Upper lobe of left lung (tissue), 4 donors: ENCODE data around the gene NRAS.

ENCODE experiments used
- CTCF ChIP-seq, 6 experiments: fragments of 450-650 bp in 4 of 6; fragments of 200-600 bp in 2 of 6; sonication (generic) in 2 of 6; IDR thresholded peaks; one replicate each; pipeline ENCODE4 v1.5.1; 2016 to 2019; ENCODE audit warnings: antibody characterized with exemption in 6 of 6
- POLR2A ChIP-seq, 4 donors: fragments of 450-650 bp; IDR thresholded peaks; one replicate each; pipeline ENCODE4 v1.5.1; 2016 to 2017; ENCODE audit warnings: antibody characterized with exemption in 4 of 4, mild to moderate bottlenecking in 2 of 4
- POLR2AphosphoS5 ChIP-seq, 2 donors: sonication (generic); formaldehyde crosslinking; IDR thresholded peaks; one replicate each; pipeline ENCODE4 v1.5.1; 2017; ENCODE audit warnings: antibody characterized with exemption in 2 of 2

DNA sequence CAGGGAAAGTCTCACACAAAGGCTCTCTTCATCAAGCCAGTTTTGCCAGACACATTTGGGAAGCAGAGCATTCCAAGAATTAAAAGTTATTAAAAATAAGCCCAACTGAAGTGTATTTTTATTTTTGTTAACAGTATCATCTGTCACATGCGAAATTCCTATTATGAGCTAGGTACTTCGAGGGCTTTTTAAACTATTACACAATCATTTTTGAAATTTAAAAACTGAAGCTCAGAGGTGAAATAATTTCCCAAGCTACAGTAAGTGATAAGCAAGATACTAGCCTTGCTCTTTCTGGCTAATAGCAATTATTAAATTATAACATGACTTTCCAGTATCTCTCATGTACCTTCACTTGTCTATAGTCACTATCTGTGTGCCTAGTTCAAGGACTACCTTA is 12.0 kb upstream of the NRAS start:
- TF ChIP-seq CTCF (IDR thresholded peaks at IDR 0.05) = no peak
- TF ChIP-seq POLR2AphosphoS5 (IDR thresholded peaks at IDR 0.05) = no peak
- no peak for TF ChIP-seq POLR2A (IDR thresholded peaks at IDR 0.05)
